ENCODE results near the gene JUNB. TPM values are rescaled to one million over a fixed set of nuclear protein-coding genes. Genes with fewer than 3 reads are reported as not detected.

Gene JUNB
- total and polyA plus RNA-seq, 2 of the 8 experiments (the other 6 are each of a cell fraction or from before 2014, with no cell fraction given), result 7.4 to 10.0 TPM

DNA sequence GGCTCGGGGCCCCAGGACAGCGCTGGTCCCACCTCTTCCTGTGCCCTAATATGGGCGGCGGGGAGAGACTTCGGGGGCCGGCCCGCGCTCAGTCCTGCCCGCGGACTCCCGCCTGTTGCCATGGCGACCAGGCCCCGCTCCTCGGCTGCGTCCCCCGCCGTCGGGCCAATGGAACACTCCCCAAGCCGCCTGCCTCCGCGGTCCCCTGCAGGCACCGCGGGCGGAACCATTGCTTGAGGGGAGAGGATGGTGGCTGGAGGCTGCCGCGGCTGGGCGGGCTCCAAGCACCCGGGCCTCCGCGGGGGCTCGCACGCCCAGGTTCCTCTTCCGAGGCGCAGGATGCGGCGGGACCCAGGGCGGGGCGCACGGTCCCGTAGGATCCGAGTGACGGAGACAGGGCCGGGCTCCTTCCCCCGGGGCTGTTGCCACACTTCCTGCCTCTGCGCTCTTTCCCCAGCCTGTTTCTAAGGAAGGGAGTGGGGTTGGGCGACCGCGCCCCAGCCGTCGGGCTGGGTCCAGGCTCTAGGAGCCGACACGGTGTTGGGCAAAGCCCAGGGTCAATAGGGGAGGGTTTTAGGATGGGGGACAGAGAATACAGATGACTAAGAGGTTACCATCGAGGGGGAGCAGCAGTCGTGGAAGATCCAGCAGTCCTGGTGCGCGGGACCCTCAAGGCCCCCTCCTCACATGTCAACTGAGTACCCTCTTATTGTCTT lies 1.2 kb upstream of the JUNB start (continued):
- TF ChIP-seq EP300 (IDR thresholded peaks at IDR 0.05; ENCODE audit: borderline replicate concordance in 1 of 2, low read depth in 2 of 2, low read length in 2 of 2) (peak in 1 of 2 experiments; percentile 100; a peak in 2 of 3 replicates), CHD1 (IDR thresholded peaks at IDR 0.05; ENCODE audit: low read depth, low read length) (peak; percentile 94), YY1 (IDR thresholded peaks at IDR 0.05; ENCODE audit: low read depth, low read length) (peak; percentile 21; the same call in 1 of the 2 replicates), SIX5 (IDR thresholded peaks at IDR 0.05; ENCODE audit: low read depth, low read length) (peak; percentile 12; the same call in 1 of the 2 replicates), CBX5 (IDR thresholded peaks at IDR 0.05; ENCODE audit: low read depth, low read length) (no peak), JUN (IDR thresholded peaks at IDR 0.05; ENCODE audit: low read depth, low read length) (no peak), SIN3A (conservative IDR thresholded peaks at IDR 0.05 in 1 of 2, IDR thresholded peaks at IDR 0.05 in 1 of 2; ENCODE audit: low read depth in 1 of 2, low read length in 2 of 2) (peak; percentile 5 to 94; a peak in 2 of 4 replicates), CEBPB (IDR thresholded peaks at IDR 0.05; ENCODE audit: low read depth, low read length) (0 out of 2 replicates have a peak, but pooled peaks have one; percentile 48)
- TF ChIP-seq, protein P1, sequence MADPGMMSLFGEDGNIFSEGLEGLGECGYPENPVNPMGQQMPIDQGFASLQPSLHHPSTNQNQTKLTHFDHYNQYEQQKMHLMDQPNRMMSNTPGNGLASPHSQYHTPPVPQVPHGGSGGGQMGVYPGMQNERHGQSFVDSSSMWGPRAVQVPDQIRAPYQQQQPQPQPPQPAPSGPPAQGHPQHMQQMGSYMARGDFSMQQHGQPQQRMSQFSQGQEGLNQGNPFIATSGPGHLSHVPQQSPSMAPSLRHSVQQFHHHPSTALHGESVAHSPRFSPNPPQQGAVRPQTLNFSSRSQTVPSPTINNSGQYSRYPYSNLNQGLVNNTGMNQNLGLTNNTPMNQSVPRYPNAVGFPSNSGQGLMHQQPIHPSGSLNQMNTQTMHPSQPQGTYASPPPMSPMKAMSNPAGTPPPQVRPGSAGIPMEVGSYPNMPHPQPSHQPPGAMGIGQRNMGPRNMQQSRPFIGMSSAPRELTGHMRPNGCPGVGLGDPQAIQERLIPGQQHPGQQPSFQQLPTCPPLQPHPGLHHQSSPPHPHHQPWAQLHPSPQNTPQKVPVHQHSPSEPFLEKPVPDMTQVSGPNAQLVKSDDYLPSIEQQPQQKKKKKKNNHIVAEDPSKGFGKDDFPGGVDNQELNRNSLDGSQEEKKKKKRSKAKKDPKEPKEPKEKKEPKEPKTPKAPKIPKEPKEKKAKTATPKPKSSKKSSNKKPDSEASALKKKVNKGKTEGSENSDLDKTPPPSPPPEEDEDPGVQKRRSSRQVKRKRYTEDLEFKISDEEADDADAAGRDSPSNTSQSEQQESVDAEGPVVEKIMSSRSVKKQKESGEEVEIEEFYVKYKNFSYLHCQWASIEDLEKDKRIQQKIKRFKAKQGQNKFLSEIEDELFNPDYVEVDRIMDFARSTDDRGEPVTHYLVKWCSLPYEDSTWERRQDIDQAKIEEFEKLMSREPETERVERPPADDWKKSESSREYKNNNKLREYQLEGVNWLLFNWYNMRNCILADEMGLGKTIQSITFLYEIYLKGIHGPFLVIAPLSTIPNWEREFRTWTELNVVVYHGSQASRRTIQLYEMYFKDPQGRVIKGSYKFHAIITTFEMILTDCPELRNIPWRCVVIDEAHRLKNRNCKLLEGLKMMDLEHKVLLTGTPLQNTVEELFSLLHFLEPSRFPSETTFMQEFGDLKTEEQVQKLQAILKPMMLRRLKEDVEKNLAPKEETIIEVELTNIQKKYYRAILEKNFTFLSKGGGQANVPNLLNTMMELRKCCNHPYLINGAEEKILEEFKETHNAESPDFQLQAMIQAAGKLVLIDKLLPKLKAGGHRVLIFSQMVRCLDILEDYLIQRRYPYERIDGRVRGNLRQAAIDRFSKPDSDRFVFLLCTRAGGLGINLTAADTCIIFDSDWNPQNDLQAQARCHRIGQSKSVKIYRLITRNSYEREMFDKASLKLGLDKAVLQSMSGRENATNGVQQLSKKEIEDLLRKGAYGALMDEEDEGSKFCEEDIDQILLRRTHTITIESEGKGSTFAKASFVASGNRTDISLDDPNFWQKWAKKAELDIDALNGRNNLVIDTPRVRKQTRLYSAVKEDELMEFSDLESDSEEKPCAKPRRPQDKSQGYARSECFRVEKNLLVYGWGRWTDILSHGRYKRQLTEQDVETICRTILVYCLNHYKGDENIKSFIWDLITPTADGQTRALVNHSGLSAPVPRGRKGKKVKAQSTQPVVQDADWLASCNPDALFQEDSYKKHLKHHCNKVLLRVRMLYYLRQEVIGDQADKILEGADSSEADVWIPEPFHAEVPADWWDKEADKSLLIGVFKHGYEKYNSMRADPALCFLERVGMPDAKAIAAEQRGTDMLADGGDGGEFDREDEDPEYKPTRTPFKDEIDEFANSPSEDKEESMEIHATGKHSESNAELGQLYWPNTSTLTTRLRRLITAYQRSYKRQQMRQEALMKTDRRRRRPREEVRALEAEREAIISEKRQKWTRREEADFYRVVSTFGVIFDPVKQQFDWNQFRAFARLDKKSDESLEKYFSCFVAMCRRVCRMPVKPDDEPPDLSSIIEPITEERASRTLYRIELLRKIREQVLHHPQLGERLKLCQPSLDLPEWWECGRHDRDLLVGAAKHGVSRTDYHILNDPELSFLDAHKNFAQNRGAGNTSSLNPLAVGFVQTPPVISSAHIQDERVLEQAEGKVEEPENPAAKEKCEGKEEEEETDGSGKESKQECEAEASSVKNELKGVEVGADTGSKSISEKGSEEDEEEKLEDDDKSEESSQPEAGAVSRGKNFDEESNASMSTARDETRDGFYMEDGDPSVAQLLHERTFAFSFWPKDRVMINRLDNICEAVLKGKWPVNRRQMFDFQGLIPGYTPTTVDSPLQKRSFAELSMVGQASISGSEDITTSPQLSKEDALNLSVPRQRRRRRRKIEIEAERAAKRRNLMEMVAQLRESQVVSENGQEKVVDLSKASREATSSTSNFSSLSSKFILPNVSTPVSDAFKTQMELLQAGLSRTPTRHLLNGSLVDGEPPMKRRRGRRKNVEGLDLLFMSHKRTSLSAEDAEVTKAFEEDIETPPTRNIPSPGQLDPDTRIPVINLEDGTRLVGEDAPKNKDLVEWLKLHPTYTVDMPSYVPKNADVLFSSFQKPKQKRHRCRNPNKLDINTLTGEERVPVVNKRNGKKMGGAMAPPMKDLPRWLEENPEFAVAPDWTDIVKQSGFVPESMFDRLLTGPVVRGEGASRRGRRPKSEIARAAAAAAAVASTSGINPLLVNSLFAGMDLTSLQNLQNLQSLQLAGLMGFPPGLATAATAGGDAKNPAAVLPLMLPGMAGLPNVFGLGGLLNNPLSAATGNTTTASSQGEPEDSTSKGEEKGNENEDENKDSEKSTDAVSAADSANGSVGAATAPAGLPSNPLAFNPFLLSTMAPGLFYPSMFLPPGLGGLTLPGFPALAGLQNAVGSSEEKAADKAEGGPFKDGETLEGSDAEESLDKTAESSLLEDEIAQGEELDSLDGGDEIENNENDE (IDR thresholded peaks at IDR 0.05; ENCODE audit: insufficient replicate concordance, low read length), result no peak
- TF ChIP-seq, protein P2, sequence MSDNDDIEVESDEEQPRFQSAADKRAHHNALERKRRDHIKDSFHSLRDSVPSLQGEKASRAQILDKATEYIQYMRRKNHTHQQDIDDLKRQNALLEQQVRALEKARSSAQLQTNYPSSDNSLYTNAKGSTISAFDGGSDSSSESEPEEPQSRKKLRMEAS (IDR thresholded peaks at IDR 0.05), result peak; percentile 75
